HG03039 (cell line): Measurements from ENCODE around the gene BRPF3.

Experiments
- ATAC-seq: cut with Tn5 transposase; IDR thresholded peaks from one replicate; pipeline ENCODE4 v1.9.1; 2021; ENCODE audit warnings: mild to moderate bottlenecking, moderate library complexity; ENCODE audit not compliant: unreplicated experiment

The BRPF3 gene

GRCh38 chr6:36196113-36196879 is at the start of gene BRPF3:
Gene BRPF3, plus strand, starts transcription at chr6:36196744. Its CDS starts 3,579 bp downstream, at chr6:36200323.
- peak; percentile 56 for ATAC-seq

- no peak for ATAC-seq
Measured at GRCh38 chr6:36147294-36147693, 49.2 kb upstream of the BRPF3 start.

DNA sequence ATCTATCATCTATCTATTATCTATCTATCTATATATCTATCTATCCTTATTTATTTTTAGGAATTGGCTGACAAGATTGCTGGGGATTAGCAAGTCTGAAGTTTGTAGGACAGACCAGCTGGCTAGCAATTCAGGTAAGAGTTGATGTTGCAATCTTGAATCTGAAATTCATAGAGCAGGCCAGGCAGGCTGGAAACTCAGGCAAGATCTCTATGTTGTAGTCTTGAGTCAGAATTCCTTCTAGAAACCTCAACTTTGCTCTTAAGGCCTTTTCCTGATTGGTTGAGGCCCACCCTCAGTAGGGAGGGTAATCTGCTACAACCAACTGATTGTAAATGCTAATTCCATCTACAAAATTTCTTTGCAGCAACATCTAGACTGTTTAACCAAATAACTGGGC is 47.1 kb upstream of the BRPF3 start:
- ATAC-seq = no peak

DNA sequence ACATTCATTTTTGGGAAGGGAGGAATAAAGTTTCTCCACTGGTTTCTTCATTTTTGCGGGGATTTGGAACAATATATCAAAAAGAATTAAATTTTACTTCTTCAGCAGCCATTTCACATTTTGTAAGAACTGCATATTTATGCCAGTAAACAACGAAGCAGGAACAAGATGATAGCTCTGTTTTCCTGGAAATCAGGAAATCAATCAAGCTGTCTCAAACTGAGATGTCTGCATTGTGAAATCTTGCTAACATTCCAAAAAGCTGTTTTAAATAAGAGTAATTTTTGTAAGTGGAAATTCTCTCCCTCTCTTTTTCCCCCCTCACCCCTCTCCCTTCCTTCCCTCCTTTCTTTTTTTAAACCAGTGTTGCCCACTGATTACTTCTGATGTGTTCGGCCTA is 46.3 kb upstream of the BRPF3 start:
- no peak for ATAC-seq

- ATAC-seq = no peak
Measured at GRCh38 chr6:36154286-36154685, 42.3 kb upstream of the BRPF3 start.

GRCh38 chr6:36155662-36156061 is 40.9 kb upstream of the BRPF3 start:
- no peak for ATAC-seq

DNA sequence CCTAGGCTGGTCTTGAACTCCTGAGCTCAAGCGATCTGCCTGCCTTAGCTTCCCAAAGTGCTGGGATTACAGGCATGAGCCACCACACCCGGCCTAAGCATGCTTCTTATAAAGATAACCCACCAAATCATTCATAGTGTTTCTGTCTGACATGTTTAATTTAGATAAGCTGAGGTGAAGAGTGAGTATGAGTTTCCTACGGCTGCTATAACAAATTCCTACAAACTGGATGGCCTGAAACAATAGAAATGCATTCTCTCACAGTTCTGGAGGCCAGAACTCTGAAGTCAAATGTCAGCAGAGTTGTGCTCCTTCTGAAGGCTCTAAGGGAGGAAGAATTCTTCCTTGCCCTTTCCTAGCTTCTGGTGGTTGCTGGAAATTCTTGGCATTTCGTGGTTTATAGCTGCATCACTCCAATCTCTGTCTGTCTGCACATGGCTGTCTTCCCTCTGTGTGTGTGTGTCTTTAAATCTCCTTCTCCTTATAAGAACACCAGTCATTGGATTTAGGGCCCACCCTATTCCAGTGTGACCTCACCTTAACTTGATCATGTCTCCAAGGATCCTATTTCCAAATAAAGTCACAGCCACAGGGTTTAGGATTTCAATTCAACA is 36.3 kb upstream of the BRPF3 start:
- no peak for ATAC-seq

DNA sequence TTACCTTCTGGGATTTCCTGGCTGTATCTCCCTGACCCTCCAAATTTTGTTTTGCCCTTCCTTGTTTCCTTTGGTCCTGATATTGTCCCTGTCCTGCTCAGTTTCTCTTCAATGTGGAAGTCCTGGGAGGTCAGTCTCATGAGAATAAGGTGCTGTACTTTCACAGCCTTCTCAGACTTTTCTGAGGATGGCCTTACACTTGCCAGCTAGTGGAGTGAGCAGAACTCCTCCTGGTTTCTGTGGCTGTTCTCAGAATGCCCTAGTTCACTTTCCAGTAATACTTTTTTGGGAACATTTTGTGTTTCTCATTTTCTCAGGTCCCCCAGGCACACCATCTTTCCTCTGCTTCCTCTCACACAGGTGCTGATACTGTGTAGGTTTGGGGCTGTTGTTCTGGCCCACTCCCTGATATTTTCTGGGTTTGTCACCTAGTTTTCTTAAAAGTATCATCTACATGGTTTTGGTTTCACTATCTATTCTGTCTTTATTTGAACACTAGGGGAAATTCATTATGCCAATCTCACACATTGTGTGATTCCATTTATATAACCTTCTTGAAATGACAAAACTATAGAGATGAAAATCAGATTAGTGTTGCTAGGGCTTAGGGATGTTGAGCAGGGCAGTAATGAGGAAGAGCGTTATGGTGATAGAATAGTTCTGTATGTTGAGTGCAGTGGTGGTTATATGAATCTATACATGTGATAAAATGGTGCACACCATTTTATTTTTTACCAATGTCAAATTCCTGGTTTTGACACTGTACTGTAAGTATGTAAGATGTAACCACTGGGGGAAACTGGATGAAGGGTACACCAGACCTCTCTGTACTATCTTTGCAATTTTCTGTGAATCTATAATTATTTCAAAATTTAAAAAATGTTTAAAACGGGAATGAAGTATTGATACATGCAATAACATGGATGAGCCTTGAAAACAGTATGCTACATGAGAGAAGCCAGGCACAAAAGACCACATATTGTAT is 27.2 kb upstream of the BRPF3 start:
- no peak for ATAC-seq

- ATAC-seq = no peak
Measured at GRCh38 chr6:36170704-36171103, 25.8 kb upstream of the BRPF3 start.

- ATAC-seq = no peak
Measured at GRCh38 chr6:36171573-36171972, 25.0 kb upstream of the BRPF3 start.

DNA sequence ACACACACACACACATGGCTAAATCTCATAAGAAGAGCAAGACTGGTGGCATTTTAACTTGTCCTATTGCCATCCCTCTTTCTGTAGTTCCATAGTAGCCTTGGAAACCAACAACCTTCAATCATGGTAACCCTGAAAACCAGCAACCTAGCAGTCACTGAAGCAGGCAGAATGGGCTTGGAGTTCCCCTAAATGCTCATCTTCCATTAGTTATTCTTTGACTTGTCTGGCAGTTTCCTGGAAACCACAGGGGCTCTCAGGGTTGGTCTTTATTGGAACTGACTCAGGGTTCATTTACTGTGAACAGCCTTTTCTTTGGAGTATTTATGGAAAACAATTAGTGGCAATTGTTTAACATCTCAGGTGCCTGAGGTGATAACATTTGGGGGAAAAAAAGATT is 19.4 kb upstream of the BRPF3 start:
- no peak for ATAC-seq

GRCh38 chr6:36178544-36178943 is 18.0 kb upstream of the BRPF3 start:
- ATAC-seq = no peak

- no peak for ATAC-seq
Measured at GRCh38 chr6:36180126-36180525, 16.4 kb upstream of the BRPF3 start.

DNA sequence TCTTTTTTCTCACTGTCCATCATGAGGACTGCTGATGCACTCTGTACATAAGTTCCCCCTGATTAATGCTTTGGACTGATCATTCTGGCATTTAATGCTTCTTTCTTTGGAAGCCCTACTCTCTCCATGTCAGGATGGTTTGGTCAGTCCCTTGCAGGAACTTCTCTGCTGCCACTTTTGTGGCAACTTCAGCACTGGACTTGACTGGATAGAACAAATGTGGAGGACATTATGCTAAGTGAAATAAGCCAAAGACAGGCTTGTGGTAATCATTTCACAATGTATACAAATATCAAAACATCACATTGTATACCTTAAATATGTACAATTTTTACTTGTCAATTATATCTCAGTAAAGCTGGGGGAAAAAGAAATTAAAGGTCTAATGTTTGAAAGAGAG is 12.2 kb upstream of the BRPF3 start:
- ATAC-seq = no peak

- no peak for ATAC-seq
Measured at GRCh38 chr6:36186199-36186598, 10.3 kb upstream of the BRPF3 start.

DNA sequence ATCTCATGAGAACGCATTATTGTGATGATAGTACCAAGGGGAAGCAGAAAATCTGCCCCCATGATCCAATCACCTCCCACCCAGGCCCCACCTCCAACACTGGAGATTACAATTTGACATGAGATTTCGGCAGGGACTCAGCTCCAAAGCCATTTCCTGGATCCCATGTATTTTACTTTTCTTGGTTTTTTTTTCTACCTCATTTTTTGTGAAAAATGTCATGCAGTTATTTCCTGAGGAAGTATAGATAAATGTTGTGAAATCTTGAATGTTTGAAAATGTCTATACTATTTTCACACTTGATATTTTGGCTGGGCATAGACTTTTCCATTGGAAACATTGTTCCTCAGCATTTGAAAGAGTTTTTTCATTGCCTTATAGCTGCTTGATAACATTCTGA is 9.1 kb upstream of the BRPF3 start:
- ATAC-seq = no peak

DNA sequence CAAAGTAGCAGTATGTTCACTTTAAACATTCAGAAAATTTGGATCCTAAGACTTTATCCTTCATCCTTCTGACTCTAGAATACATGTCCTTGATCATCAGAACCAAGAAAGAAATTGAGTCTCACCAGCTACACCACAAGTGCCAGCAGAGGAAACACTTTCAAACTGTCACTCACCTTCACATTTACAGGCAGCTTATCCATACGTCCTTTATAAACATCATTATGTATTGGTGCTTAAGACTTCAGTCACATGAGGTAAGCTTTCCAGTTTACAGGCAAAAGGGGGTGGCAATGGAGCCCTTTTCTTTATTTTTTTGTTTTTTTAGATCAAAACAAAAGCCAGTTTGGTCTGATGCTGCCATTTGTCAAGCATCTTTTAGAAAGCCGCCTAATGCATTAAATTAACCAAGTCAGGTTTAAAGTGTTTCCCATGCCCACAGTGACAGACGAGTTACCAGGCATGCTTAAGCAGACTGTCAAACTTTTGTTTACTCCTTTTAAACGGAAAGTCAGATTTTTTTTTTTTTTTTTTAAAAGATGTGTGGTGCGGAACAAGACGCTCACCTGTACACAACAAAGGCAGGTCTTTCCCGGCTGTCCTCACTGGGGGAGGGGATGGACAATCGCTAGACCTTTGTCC is 952 bp upstream of the BRPF3 start:
- no peak for ATAC-seq

- peak; percentile 85 for ATAC-seq
Measured at GRCh38 chr6:36196880-36197548, 470 bp downstream of the BRPF3 start.

GRCh38 chr6:36197739-36198221 is 1.2 kb downstream of the BRPF3 start:
- no peak for ATAC-seq

GRCh38 chr6:36198986-36199385 is 2.4 kb downstream of the BRPF3 start:
- no peak for ATAC-seq
